ENCODE measurements around the gene SGCD. TPM values are rescaled to one million over a fixed set of nuclear protein-coding genes. Genes with fewer than 3 reads are reported as not detected.

SGCD gene
- total RNA-seq, 4 donors from 2014 or later, result 1.1 to 8.2 (median 4.4) TPM

DNA sequence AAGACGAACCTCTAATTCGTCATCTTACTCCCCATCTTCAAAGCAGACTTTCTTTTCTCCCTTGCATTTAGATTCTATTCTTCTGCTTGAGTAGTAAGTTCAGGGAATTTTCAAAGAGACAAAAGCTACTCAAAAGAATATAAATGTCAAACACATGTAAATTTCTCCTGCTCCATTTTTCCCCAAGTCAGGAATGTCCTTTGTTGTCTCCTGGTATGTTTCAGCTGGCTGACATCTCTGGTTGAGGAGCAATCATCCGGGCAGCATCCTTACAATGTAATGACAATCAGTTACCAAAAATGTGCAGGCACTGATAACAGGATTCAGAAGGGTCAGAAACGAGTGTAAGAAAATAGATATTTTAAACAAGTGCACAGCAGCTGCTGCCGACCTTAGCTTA is 475.5 kb downstream of the SGCD start:
- DNase-seq (ENCODE audit: low spot score) (no peak), ATAC-seq (ENCODE audit: low FRiP score) (no peak)
- TF ChIP-seq, protein P1, sequence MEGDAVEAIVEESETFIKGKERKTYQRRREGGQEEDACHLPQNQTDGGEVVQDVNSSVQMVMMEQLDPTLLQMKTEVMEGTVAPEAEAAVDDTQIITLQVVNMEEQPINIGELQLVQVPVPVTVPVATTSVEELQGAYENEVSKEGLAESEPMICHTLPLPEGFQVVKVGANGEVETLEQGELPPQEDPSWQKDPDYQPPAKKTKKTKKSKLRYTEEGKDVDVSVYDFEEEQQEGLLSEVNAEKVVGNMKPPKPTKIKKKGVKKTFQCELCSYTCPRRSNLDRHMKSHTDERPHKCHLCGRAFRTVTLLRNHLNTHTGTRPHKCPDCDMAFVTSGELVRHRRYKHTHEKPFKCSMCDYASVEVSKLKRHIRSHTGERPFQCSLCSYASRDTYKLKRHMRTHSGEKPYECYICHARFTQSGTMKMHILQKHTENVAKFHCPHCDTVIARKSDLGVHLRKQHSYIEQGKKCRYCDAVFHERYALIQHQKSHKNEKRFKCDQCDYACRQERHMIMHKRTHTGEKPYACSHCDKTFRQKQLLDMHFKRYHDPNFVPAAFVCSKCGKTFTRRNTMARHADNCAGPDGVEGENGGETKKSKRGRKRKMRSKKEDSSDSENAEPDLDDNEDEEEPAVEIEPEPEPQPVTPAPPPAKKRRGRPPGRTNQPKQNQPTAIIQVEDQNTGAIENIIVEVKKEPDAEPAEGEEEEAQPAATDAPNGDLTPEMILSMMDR (IDR thresholded peaks at IDR 0.05), result no peak

DNA sequence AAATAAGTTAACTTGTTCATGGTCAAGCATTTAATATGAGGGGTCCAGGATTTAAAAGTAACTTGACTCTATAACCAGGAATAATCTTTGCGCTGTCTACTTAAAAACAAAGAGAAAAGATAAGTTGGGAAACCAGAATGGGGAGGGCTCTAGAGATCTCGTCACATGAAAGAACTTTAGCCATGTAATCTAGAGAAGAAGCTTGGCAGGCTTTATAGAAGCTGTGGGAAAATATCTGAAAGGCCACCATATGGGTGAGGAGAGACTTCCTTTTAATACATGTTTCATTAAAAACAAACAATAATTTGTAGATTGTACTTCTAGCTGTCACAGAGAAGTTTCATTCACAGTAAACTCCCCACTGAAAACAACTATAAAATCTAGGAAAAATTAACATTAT is 476.4 kb downstream of the SGCD start:
- DNase-seq (ENCODE audit: low spot score) (no peak), ATAC-seq (ENCODE audit: low FRiP score) (no peak)
- TF ChIP-seq, protein P1 (IDR thresholded peaks at IDR 0.05), result no peak

DNA sequence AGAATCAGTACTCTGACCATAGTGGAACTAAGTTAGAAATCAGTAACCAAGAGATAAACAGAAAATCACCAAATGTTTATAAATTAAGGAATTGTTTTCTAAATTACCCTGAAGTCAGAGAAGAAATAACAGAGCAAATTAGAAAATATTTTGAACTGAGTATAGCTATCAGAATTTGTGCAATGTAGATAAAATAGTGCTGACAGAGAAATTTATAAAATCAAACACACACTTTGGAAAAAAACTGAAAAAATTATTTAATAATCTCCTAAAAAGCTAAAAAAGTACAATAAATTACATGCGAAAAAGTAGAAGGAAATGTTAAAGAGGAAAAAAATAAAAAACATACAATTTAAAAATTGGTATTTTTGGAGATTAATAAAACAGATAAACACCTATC is 486.0 kb downstream of the SGCD start:
- DNase-seq (ENCODE audit: low spot score) (no peak), ATAC-seq (ENCODE audit: low FRiP score) (no peak)
- TF ChIP-seq, protein P1 (IDR thresholded peaks at IDR 0.05), result no peak

DNA sequence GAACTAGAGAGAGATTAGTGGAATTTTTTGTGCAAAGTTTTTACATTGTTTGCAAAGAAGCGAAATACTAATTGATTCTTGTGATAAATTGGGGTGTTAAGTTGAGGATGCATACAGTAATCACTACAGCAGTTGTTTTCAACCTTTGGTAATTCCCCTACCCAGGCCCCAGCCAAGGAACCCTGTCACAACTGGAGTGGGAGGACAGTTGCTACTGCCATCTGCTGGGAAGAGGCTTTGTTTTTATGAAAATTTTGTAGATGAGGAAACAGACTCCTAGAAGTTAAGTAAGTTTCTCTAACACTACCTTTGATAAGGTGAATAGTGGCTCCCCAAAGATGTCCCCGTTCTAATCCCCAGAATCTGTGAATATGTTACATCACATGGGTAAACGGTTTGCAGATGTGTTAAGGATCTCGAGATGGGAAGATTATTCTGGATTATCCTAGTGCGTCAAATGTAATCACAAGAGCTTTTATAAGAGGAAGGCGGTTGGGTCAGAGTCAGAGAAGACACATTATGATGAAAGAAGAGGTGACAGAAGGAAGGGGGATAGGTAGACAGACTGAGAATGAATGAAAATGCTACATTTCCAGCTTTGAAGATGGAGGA is 489.1 kb downstream of the SGCD start:
- TF ChIP-seq, protein P1 (IDR thresholded peaks at IDR 0.05), result no peak
- DNase-seq (ENCODE audit: low spot score), result no peak
- ATAC-seq (ENCODE audit: low FRiP score), result no peak

Small RNA genes within 50 kb of the gene (small RNA-seq; reads per million reads assigned to genes)
- not detected for gene AC027308.1
- not detected for gene RNU6-556P
